Fibroblast of peridontal ligament (primary cell): Measurements from ENCODE around the gene DIS3L2.
A peak's percentile ranks its signal among the peaks of the same experiment; 100 is the strongest.
"Not testable (repeated sequence)": the region's sequence is repeated elsewhere in the genome, so short reads cannot be mapped to it uniquely, and the experiment has no call there.

ENCODE experiments used
- DNase-seq: peaks from one replicate; pipeline ENCODE4 v3.0.0-alpha.2; 2010; ENCODE audit errors: extremely low read depth

The DIS3L2 gene

DNA sequence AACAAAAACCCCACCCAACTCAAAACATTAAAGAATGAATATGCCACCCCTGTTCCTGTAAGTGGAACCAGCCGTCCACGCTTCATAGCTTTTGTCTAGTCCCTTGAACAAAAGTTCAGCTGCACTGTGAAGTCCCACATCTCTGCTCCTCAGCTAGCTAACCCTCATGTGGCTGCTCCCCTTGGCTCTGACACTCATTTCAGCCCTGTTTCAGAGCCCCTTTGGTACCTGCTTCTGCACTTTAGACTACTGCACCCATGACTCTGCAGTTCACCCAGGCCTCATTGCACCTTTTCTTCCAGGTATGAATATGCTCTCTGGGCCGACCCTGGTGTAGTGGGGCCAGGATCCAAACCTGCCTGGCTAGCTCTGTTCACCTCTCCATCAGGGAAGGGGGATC, 155.3 kb downstream of the DIS3L2 start:
- DNase-seq: no peak

DNA sequence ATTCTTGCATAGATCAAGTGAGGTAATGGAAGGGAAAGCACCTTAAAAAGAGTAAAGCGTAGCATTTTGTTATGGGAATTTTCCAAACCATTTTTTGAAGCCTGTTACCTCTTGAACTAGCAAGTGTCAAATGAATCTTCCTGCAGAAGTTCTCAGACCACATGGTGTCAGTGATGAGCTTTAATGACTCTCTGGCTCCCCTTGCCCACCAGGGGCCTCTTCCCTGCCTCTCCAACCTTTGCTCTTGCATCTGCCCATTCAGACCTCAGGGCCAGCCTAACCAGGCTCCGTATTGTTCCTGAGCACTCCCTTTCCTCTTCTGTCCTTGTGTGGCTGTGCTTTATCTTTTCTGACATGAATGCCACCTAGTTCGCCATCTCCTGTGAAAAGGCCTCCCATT, 155.9 kb downstream of the DIS3L2 start:
- DNase-seq: no peak

DNA sequence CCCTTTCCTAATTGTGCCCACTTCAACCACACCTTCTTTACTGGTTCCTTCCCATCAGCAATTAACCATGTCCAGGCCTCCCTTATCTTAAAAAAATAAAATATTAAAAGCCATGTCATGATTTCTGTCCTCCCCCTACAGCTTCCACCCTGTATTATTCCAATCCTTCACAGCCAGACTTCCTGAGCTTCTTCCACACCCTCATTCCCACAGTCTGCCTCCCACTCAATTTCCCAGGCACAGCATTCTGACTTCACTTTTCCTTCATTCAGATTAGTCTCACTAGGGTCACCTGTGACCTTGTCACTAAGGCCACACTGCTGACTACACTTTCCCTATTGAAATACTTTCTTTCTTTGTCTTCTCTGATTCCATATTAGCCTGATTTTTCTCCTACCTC, 159.4 kb downstream of the DIS3L2 start:
- DNase-seq: no peak

DNA sequence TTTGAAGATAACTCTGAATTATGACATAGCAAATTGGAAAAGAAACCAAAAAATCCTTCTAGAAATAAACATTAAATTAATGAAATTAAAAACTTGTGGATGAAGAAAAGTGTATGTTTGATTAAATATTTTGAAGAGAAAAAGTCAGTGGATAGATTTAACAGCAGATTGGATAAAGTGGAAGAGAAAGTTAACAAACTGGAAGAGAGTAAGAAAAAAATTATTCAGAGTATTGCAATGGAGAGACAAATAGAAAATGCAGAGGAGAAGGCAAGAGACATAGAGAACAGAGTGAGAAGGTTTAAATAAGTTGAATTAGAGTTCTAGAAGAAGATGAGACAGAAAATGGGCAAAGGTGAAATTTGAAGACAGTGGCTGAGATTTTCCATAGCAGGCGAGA, 162.8 kb downstream of the DIS3L2 start:
- DNase-seq: no peak

DNA sequence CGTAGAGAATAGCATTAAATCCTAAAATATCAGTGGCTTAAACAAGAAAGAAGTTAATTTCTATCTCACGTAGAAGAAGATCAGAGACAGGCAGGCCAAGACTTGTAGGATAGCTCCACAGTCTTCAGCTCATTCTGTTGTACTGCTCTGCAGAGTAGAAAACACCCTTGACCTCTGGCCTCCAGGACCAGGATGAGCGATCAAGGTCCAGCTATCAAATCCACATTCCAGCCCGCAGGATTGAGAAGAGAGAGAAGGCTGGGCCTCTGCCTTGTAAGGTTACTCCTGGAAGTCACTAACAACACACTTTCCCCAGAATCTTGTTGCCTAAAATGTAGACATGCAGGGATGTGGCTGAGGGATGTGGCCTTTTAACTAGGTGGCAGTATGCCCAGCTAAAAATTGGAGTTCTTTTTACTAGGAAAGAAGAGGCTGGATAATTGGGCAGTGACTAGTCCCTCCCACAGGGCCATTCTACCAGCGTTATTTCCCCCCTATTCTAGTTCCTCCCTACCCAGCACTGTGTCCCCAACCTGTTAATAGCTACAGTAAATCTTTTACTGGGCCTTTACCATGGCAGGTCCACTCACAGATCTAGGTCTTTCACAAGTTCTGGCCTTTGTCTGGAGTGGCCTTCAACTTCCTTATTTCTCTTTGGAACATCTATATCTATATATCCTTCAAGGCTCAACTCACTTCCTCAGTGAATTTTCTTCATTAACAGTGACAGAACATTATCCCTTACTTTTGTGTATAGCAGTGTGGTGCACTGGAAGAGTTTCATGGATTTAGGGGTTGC, 165.0 kb downstream of the DIS3L2 start:
- DNase-seq: peak; percentile 48

DNA sequence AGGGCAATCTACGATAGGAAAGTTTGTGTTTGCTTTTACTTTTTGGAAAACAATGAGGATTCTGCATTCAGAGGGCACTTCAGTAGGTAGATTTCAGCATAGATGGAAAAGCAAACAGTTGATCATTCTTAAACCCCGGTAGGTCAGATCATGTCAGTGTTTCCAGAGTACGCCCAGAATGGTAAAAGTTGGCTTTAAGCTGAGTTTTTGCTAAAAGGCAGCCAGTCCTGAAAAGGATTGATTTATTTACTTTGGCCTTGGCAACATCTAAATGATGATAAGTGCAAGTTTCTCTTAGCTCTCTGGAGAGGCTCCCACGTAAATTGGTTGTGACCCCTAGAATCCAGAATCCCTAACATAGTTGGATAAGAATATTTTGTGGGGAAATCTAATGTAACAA, 168.0 kb downstream of the DIS3L2 start:
- peak; percentile 86 for DNase-seq

DNA sequence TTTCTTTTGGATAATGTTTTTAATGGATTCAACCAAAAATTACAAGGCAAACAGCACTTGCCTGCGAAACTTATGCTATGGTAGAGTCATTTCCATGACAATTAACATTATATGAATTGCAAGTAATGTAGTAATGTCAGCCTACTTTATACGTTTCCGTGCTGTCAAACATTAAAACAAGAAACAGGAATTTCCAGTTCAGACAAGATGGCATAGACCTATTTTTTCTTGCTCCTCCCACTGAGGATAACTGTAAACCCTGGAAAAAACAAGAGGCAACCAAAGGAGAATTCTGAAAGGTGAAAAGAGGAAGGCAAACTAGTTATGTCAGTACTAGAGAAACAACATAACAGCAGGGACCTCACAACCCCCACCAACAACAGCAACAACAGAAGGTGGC, 170.7 kb downstream of the DIS3L2 start:
- DNase-seq: no peak

DNA sequence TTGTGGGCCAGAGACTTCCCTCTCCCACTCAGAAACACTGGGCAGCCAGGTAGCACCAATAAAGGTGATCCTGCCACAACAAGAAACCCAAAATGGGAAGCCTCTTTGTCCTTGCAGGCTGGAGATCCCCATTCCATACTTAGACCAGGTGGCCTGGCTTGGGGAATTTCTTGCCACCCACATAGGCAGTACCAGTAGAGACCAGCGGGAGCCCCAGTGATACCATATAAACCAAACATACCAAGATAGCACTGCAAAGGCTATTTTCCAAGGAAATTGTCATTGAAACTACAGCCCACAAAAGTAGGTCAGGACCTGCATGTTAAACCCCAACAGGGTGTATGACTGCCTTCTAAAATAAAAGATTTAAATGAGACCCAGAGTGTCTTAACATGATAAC, 171.6 kb downstream of the DIS3L2 start:
- no peak for DNase-seq

DNA sequence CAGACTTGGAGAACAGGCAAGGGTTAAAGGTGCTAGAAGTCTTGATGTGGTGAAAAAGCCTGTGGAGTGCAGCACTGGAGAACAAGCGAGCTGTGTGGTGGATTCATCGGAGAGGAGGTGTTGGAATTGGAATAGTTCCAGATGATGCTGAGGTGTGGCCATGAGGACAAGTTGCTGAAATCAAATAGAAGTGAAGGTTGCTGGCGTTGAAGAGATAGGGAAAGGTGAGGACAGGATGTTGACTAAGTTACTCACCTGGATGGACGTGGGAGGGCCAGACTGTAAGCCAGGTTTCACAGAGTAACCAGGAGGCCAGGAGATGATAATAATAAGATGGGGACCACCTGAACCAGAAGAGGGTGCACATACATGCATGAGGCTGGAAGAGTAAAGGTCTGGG, 173.4 kb downstream of the DIS3L2 start:
- no peak for DNase-seq

DNA sequence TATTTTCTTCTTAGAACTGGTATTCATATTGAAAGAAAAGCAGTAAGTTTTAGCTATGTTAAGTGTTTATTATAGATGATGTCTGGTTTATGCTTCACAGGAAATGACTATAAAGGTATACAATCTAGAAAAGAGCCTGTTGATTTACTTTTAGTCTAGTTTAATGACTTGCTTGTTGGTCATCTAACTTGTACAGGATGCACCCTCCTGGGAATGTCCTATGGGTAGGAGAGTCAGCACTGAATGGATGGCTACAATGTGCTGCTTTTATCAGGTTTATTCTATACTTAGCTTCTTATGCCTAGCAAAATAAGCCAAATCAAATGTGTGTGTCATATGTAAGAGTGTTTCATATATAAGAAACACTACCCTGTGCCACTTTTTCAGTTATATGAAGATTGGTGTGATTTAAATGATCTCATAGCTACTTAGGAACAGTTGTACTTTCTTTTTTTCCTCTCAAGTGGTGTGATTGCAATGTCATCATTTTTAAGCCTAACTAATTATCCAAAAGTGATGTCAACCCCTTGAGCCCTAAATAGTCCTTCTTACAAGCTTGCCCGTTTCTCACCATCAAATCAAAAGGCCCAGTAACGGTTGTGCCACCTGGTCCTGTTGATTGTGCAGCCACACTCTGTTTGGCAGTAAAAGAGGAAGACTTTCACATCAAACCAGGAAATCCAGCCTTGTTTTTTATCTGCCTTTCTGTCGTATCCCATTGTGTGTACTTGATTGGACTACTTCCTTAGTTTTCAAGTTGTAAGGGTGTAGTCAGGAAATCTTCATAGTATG, 176.0 kb downstream of the DIS3L2 start:
- peak; percentile 3 for DNase-seq

DNA sequence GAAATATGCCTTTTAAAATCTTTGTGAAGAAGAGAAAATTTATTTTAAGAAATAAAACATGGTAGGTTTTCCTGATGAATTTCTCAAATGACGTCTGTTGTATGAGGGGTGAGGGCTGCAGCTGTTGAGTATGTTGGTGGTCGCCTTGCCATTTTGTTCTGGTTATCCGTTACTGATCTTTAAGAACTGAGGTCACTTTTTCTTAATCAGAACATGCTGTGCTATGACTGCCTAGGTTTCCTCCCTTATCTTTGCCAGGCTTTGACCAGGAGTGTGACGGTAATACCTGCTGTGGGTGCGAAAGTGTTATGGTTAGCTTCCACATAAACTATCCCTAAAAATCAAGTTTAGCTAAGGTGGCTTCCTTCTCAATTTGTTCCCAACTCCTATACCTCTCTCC, 176.9 kb downstream of the DIS3L2 start:
- no peak for DNase-seq

DNA sequence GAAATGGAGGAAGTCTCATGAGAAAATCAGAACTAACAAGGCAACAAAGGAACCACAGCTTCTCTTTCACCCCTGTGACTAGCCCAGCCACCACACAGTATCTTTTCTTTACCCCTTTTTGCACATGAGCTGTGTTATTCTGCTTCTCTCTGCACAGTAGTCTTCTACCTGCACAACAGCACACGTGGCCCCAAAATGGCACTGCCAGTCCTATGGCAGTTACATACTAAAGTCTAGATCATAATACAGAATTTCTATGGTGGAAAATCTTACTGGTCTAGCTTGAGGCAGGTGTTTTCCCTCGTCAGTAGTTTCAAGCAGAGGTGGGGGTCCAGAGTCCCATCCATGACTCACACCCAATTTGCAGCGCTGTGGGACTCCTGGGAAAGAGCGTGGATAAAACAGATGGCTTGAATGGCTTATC, 177.7 kb downstream of the DIS3L2 start:
- no peak for DNase-seq

DNA sequence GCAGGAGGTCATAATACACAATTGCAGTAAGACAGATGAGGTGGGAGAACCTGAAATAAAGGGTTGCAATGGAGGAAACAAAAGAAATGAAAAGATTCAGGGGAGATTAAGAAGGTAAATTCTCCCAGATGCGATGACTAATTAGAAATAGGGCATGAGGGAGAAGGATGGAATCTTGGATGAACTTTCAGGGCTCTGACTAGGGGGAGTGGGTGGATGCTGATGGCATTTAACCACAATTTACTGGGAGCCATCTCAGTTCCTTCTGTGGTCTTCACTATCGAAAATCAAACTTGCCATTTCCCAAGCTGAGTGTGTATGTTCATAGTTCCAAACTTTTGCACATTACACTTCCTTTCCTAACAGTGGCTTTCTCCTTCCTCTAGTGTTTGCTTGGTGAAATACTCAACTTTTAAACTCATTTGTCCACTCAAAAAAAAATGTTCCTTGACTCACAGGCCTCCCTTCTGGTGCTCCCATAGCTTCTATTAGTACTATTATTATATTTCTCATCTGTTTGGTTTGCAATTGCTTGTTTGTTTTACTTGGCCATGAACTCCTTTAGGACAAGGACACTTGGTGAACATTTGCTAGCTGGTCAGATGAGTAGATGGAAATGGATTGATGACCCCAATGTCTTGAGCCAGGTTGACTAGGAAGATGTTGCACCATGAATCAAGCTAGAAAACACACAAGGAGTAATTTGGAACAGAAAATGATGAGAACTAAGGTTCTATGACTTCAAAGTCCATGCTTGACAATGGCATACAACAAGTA, 178.5 kb downstream of the DIS3L2 start:
- DNase-seq: peak; percentile 44

DNA sequence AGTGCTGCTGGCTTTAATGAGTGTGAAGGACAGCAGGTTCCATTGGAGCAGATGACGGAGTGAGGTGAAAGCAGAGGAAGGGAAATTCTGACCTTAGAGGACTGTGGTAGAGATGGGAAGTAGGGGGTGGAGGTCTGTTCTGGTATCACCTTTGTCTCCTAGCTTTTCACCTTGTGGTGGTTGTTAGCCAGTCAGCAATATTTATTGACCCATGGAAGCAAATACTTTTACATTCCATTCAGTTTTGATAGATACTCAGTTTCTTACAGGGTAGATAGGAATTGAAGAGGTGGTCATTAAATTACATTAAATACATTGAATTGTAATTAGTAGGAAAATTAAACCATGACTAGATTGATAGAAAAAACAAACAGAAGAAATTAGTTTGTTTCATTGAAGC, 180.1 kb downstream of the DIS3L2 start:
- no peak for DNase-seq

DNA sequence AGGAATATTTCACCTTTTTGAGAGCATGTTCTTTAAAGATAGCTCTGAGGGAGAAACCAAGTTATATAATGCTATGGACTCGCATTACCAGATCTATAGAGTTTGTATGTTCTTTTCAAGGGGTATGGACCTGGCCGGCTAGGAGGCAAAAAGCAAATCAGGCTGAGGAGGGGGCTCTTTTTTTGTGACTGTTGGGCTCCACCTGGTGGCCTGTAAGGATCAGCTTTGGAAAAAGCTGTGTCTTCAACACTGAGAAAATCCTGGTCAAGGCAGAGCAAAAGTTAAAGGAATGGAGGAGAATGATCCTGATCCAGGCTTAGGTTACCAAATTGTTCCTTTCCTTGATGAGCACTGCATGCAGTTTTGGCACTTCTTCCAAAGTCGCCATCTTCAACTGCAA, 180.5 kb downstream of the DIS3L2 start:
- peak; percentile 37 for DNase-seq

DNA sequence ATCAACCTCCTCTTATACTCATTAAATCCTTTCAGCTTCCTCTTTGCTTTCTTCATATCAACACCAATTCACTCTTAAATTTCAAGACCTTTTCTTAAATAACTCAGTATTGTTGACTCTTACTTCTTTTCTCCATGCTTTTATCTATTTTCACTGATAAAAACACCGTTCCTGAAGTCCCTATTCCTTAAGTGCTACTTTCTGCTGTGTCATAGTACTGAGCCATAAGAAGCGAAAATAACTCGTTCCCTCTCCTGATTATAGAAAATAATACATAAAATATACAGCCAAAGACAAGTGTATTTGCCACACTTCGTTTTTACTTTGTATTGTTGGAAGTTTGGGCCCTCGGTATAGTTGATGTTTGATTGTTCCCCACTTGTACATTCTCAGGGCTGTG, 181.0 kb downstream of the DIS3L2 start:
- DNase-seq: no peak

DNA sequence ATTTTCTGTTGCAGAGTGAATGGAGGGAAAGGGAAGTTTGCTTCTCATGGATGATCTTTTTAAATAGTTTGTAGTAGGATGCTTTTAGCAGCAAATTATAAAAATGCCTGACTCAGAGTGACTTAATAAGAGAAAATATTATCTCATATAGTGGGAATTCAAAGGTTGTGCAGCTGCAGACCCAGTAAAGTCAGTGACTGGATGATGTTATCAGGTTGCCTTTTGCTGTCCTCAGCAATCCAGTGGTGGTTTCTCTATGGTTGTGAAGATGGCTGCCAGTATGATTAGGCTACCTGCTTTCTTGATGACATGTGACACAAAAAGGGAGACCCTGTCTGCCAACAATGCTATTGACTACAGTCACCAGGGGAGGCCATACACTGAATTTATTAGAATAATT, 184.8 kb downstream of the DIS3L2 start:
- DNase-seq: peak; percentile 6

DNA sequence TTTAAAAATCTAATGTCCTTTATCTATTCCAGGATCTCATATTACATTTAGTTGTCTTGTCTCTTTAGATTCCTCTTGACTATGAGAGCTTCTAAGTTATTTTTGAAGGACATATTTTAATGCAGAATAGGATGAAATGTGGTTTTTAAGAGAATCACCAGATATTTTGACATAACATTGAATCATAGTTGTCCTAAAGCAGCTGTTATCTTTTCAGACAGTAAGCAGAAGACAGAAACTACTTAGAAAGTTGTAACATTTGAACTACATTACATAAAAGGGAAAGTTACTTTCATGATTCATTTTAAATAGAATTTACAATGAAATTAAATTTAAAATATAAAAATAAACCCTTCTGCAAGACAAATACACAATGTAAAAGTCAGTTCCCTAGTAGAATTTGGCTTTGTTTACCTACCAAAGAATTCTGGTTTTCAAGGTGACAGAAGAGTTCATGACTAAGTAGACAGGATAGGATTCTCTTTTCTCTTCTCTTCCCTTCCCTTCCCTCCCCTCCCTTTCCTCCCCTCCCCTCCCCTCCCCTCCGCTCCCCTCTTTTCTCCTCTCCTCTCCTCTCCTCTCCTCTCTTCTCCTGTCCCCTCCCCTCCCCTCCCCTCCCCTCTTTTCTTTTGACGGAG, 186.0 kb downstream of the DIS3L2 start:
- DNase-seq: peak; percentile 5

DNA sequence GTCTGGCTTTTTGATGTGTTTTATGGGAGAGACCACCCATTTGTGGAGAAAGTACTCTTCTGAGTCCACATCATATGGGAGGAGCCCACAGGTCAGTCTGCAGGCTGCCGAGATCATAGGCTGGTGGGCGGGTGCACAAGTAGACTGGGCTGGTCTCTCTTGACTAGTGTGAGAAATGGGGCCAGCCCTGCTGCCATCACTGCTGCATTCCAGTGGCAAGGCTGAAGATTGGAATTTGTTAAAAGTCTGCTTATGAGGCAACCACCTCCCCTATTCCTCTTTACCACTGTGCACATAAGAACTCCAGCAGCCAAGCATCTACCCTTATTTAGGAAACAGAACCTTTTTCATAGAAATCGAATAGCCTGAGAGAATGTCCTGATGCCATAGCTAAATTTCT, 200.7 kb downstream of the DIS3L2 start:
- peak; percentile 22 for DNase-seq

DNA sequence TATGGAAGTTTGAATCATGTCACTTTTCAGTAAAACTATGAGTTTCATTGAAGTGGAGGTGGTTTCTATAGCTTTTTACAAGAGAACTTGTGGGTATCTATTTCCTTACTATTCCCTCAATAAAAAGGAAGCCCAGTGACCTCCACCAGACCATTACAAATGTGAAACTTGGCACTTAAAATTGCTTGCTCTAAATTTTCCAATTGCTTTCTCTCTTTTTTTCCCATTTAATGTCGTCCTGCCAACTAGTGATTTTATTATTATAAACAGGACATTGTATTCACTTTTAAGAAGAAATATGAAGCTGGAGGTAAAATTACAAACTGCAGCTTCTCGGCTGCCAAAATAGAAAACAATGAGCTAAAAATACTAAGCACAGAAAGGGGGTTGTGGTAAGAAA, 208.9 kb downstream of the DIS3L2 start:
- DNase-seq: no peak

DNA sequence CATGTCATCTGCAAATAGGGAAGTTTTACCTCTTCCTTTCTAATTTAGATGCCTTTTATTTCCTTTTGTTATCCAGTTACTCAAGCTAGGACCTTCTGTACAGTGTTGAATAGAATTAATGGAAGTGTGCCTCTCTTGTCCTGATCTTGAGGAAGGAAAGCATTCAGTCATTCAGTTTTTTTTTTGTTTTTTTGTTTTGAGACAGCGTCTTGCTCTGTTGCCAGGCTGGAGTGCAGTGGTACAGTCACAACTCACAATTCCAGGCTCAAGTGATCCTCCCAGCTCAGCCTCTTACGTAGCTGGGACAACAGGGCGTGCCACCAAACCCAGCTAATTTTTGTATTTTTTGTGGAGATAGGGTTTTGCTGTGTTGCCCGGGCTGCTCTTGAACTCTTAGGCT, 213.1 kb downstream of the DIS3L2 start:
- no peak for DNase-seq

DNA sequence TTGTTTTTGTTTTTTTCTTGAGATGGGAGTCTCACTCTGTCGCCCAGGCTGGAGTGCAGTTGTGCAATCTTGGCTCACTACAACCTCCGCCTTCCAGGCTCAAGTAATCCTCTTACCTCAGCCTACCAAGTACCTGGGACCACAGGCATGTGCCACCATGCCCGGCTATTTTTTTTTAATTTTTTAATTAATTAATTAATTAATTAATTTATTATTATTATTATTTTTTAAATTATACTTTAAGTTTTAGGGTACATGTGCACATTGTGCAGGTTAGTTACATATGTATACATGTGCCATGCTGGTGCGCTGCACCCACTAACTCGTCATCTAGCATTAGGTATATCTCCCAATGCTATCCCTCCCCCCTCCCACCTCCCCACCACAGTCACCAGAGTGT, 215.1 kb downstream of the DIS3L2 start:
- DNase-seq: not testable (repeated sequence)
